Measurements from ENCODE around the gene CRYAA. TPM values are rescaled to one million over a fixed set of nuclear protein-coding genes. Genes with fewer than 3 reads are reported as not detected.
A peak's percentile ranks its signal among the peaks of the same experiment; 100 is the strongest.

Gene CRYAA
- total and polyA plus RNA-seq, 5 donors: not detected

GRCh38 chr21:43204638-43205037 is 35.8 kb downstream of the CRYAA start:
- Histone ChIP-seq H3K9me3 (ENCODE audit: control insufficient read depth, low read length) (no peaks in the 10 kb centered on the region), H3K27me3 (ENCODE audit: control insufficient read depth, insufficient read depth) (no peaks in the 10 kb centered on the region), H3K27ac (ENCODE audit: low read length) (no peak overlapping the region), H3K4me1 (ENCODE audit: control insufficient read depth, insufficient read depth, low read length) (no peaks in the 10 kb centered on the region), H3K4me3 (ENCODE audit: low read length) (no peak overlapping the region)
- 93% methylated on average over 7 of the region's 7 CpGs for WGBS
- no peak for ATAC-seq
- peak in 1 of 3 donors; percentile 4 for DNase-seq
- intact Hi-C loops (cut with DNase I): no loop called here

DNA sequence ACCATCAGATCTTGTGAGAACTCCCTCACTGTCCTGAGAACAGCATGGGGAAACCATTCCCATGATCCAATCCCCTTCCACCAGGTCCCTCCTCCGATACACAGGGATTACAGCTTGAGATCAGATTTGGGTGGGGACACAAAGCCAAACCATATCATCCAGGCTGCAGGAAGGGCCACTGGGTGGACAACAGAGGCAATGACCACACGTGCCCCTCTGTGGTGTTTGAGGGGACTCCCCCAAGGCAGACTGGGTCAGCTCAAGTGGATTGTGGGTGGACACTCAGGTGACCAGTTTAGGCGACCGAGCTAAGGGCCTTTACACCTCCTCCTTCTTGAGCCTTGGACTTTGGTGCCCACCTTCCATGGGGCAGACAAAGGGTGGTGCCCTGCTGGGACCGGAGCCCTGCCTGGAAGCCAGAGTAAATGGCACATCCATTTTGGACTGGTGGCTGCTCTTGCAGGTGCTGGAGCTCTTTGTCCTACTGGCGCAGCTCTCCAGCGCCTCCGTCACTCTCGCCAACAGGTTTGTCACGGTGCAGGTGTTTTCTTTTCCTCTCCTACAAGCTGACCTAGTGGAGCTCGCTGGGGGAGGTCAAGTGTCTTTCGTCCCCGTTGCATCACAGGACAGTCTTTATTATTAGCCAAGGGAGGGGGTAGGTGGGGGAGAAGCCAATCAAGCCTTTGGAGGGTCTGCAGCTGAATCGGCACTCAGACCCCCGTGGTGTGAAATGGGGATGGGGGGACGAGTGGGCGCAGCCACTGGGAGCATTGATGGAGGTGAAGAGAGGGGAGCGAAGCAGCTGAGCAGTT is 37.6 kb downstream of the CRYAA start:
- Histone ChIP-seq H3K27me3 (ENCODE audit: control insufficient read depth, insufficient read depth) (no peaks in the 10 kb centered on the region), H3K4me3 (ENCODE audit: low read length) (no peak overlapping the region), H3K4me1 (ENCODE audit: control insufficient read depth, insufficient read depth, low read length) (no peaks in the 10 kb centered on the region), H3K27ac (ENCODE audit: low read length) (no peak overlapping the region), H3K9me3 (ENCODE audit: control insufficient read depth, low read length) (no peaks in the 10 kb centered on the region)
- DNase-seq (peak in 2 of 3 donors; percentile 5 to 25), ATAC-seq (no peak)
- WGBS: 84% methylated on average over 18 of the region's 18 CpGs
- intact Hi-C loops (cut with DNase I): no loop called here

- Histone ChIP-seq H3K27ac (ENCODE audit: low read length) (no peak overlapping the region), H3K27me3 (ENCODE audit: control insufficient read depth, insufficient read depth) (no peaks in the 10 kb centered on the region), H3K4me1 (ENCODE audit: control insufficient read depth, insufficient read depth, low read length) (no peaks in the 10 kb centered on the region), H3K4me3 (ENCODE audit: low read length) (no peak overlapping the region), H3K9me3 (ENCODE audit: control insufficient read depth, low read length) (no peaks in the 10 kb centered on the region)
- 88% methylated on average over 6 of the region's 6 CpGs for WGBS
- ATAC-seq (no peak), DNase-seq (peak in 1 of 3 donors; percentile 5)
- intact Hi-C loops (cut with DNase I): no loop called here
These were observed 38.2 kb downstream of the CRYAA start for GRCh38 chr21:43207043-43207315.

DNA sequence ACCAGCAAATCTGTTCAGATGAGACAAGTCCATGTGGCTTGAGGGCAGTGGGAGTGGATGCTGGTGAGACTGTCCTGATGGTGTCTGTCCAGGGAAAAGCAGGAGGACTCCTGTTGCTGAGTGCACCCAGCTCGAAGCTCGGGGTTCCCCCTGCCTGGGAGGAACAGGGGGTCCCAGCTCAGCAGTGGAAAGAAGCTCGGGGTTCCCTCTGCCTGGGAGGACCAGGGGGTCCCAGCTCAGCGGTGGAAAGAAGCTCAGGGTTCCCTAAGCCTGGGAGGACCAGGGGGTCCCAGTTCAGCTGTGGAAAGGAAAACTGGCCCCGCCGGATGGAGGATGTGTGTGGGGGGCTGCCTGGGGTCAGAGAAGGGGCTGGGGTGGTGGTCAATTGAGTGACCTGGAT is 39.1 kb downstream of the CRYAA start:
- no peak overlapping the region for H3K27ac ChIP-seq (ENCODE audit: low read length)
- H3K9me3 ChIP-seq (ENCODE audit: control insufficient read depth, low read length): no peaks in the 10 kb centered on the region
- DNase-seq: peak in 2 of 3 donors; percentile 3 to 18
- no peaks in the 10 kb centered on the region for H3K27me3 ChIP-seq (ENCODE audit: control insufficient read depth, insufficient read depth)
- H3K4me1 ChIP-seq (ENCODE audit: control insufficient read depth, insufficient read depth, low read length): no peaks in the 10 kb centered on the region
- ATAC-seq: no peak
- 94% methylated on average over 6 of the region's 6 CpGs for WGBS
- intact Hi-C loops (cut with DNase I): no loop called here
- H3K4me3 ChIP-seq (ENCODE audit: low read length): no peak overlapping the region

DNA sequence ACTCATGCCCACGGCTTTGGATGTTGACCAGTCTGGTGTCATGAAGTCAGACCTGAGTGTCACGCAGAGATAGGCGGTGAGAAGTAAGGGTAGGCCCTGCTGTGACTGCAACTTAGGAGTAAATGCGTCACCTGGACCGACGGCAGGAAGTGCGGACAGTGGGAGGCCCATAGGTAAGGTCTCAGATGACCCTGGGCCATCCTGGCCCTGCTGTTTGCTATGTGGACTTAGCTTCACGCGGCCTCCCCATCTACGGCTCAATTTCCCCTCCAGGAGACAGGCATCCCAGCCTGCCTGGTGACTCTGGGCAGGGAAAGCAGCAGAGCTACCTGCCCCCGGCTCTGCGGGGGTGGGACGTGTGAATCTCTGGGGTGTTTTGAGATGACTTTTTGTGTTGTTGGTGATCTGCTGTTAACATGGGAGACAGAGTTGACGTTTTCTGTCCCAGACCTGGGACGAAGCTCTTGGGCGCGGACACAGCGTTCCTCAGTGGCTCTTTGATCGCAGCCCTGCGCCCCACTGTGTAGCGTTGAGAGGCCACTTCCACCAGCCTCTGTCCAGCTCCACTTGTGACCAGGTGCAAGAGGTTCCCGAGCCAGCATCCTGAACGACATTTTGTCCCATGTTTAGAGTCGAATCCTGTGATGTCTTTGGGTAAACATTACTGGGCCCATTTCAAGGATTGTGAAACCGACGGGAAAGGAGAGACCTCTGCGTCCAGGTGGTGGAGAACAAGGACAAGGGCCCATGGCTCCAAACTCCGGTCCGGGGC is 39.9 kb downstream of the CRYAA start:
- Histone ChIP-seq H3K27ac (ENCODE audit: low read length) (no peak overlapping the region), H3K9me3 (ENCODE audit: control insufficient read depth, low read length) (no peaks in the 10 kb centered on the region), H3K27me3 (ENCODE audit: control insufficient read depth, insufficient read depth) (no peaks in the 10 kb centered on the region), H3K4me1 (ENCODE audit: control insufficient read depth, insufficient read depth, low read length) (no peaks in the 10 kb centered on the region), H3K4me3 (ENCODE audit: low read length) (no peak overlapping the region)
- ATAC-seq: no peak
- peak in 2 of 3 donors; percentile 10 to 33 for DNase-seq
- intact Hi-C loops (cut with DNase I): no loop called here
- 91% methylated on average over 29 of the region's 29 CpGs for WGBS

DNA sequence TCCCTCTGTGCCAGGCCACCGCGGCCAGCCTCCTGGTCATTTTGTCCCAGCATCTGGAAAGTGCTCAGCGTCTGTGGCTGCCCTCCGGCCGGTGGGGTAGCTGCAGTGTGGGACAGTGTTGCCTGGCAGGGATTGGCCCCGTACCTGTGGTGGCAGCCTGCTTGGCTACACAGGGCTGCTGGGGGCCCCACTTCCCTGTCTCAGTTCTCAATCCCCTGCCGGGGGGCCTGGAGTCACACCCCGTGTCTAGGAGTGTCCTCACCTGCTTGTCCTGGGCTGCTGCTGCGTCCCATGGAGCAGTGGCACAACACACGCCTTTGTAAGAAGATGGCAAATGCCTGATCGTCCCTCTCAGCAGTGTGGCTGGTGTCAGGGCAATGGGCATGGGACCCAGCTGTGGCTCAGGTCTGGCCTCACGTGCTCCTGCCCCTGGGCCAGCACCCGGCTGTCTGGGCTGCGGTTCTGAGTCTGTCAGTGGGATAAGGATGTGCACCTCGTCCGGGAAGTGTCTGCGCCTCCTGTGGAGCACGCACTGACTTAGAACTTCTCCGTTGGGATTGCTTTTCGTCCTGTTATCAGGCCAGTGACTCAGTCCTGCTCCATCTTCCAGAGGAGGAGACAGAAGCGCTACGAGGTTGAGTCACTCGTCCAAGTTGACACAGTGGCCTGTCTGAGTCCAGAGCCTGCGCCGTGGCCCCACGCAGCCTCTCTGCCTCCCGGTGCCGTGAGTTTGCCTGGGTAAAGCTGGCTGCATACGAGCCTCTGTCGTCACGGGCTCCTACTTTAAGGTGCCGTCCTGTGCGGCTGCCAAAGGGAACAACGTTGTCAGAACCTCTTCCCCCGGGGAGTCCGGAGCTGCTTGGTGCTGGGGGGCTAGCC is 41.0 kb downstream of the CRYAA start:
- DNase-seq (peak; percentile 44 to 50 (median 45)), ATAC-seq (peak; percentile 13 to 64)
- intact Hi-C loops (cut with DNase I): no loop called here
- WGBS: 72% methylated on average over 36 of the region's 36 CpGs
- H3K9me3 ChIP-seq (ENCODE audit: control insufficient read depth, low read length): no peaks in the 10 kb centered on the region
- no peak overlapping the region for H3K27ac ChIP-seq (ENCODE audit: low read length)
- no peak overlapping the region for H3K4me3 ChIP-seq (ENCODE audit: low read length)
- H3K27me3 ChIP-seq (ENCODE audit: control insufficient read depth, insufficient read depth): no peaks in the 10 kb centered on the region
- H3K4me1 ChIP-seq (ENCODE audit: control insufficient read depth, insufficient read depth, low read length): no peaks in the 10 kb centered on the region

DNA sequence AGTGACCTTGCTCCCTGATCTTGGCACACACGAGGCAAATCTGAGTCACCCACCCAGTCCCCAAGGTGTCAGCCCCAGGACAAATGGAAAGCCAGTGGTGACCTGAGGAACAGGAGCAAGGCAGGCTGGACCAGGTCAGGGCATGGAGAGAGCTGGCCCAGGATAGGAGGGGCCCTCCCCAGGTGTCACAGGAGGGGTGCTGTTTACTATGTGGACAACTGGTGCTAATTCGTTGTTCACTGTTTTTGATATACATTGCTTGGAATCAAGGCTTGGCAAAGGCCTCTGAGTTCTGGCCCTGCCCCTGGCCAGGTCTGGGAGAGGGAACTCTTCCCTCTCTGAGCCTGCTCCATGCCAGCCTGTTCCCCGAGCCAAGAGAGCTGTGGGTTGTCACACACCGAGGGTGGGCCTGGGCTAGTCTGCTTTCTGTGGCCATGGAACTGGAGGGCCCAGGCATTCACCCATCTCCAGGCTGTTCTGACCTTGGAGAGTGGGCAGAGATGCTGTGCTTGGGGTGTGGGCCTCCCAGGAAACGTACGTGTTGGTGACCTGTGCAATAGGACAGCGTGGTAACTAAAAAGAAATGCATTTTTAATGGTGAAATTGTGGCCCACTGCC is 41.8 kb downstream of the CRYAA start:
- intact Hi-C loops (cut with DNase I): no loop called here
- H3K4me3 ChIP-seq (ENCODE audit: low read length): no peak overlapping the region
- WGBS: 79% methylated on average over 7 of the region's 7 CpGs
- ATAC-seq (peak; percentile 15 to 23), DNase-seq (peak in 2 of 3 donors; percentile 4 to 27)
- H3K27me3 ChIP-seq (ENCODE audit: control insufficient read depth, insufficient read depth): no peaks in the 10 kb centered on the region
- no peaks in the 10 kb centered on the region for H3K4me1 ChIP-seq (ENCODE audit: control insufficient read depth, insufficient read depth, low read length)
- H3K9me3 ChIP-seq (ENCODE audit: control insufficient read depth, low read length): no peaks in the 10 kb centered on the region
- H3K27ac ChIP-seq (ENCODE audit: low read length): no peak overlapping the region

DNA sequence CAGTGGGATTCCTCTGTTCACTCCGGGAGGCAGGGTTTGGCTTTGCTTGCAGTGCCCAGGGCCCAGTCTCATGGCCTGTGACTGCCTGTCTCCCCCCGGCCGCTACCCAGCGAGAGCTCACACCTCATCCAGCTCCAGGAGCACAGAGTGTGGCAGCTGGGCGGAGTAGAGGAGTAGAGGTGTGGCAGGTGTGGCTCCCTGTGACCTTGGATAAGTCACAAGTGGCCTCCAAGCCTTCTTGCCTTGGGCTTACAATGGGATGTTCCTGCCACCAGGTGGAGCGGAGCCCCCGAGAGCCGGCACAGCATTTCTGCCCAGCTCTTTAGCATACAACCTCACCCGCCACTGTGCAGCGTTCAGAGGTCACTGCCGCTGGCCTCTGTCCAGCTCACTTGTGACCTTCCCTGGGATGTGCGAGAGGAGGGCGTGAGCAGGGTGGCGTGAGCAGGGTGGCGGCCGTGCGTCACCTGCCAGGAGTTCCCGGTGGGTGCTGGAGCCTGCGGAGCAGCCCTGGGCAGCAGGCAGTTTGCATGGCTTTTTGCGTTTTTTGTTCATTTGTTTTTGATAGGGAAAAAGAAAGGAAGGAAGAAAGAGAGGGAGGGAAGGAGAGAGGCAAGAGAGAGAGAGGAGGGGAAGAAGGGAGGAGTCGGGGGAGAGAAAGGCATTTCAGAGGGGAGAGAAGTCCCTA is 42.4 kb downstream of the CRYAA start:
- DNase-seq (peak; percentile 70 to 82 (median 75)), ATAC-seq (peak; percentile 85 to 91)
- WGBS: 50% methylated on average over 21 of the region's 21 CpGs
- H3K9me3 ChIP-seq (ENCODE audit: control insufficient read depth, low read length): no peaks in the 10 kb centered on the region
- H3K4me1 ChIP-seq (ENCODE audit: control insufficient read depth, insufficient read depth, low read length): no peaks in the 10 kb centered on the region
- no peaks in the 10 kb centered on the region for H3K27me3 ChIP-seq (ENCODE audit: control insufficient read depth, insufficient read depth)
- H3K4me3 ChIP-seq (ENCODE audit: low read length): no peak overlapping the region
- H3K27ac ChIP-seq (ENCODE audit: low read length): no peak overlapping the region
- intact Hi-C loops (cut with DNase I): no loop called here

DNA sequence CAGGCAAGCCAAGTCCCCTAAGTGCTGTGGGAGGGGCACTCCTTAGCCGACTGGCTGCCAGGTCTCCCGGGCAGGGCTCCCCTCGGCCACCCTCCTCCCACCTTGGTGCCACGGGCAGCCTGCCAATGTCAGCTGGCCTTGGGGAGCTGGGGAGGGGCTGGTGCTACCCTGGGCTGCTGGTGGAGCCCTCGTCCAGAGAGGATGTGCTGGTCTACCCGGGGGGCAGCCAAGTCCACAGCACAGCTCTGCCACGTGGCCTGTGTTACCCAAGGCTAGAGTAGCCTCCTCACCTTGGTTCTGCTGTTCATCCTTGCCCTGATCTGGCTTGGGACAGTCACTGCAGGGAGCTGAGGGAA is 42.9 kb downstream of the CRYAA start:
- WGBS: 52% methylated on average over 7 of the region's 7 CpGs
- DNase-seq: peak in 2 of 3 donors; percentile 51 to 66
- peak; percentile 53 to 67 for ATAC-seq

More for the DNA sequence above, 42.9 kb downstream of the CRYAA start:
- H3K9me3 ChIP-seq (ENCODE audit: control insufficient read depth, low read length): no peaks in the 10 kb centered on the region
- no peak overlapping the region for H3K4me3 ChIP-seq (ENCODE audit: low read length)
- H3K27me3 ChIP-seq (ENCODE audit: control insufficient read depth, insufficient read depth): no peaks in the 10 kb centered on the region
- H3K4me1 ChIP-seq (ENCODE audit: control insufficient read depth, insufficient read depth, low read length): no peaks in the 10 kb centered on the region
- no peak overlapping the region for H3K27ac ChIP-seq (ENCODE audit: low read length)
- intact Hi-C loops (cut with DNase I): no loop called here

Data from right cardiac atrium (tissue), 5 donors.